Measurements from ENCODE around the gene MAB21L1.

MAB21L1 gene

GRCh38 chr13:35479038-35479492 is 2.6 kb upstream of the MAB21L1 start:
- Histone ChIP-seq H3K27me3 (replicated peaks; ENCODE audit: insufficient read depth, low read length) (no peaks in the 10 kb centered on the region), H3K9me2 (replicated peaks; ENCODE audit: insufficient read depth, low read length) (no peaks in the 10 kb centered on the region), H2AFZ (ENCODE audit: low read length) (no peak overlapping the region), H3K9me3 (replicated peaks; ENCODE audit: insufficient read depth, low read length) (no peaks in the 10 kb centered on the region), H3K4me2 (ENCODE audit: low read depth, low read length) (no peak overlapping the region), H3K4me1 (ENCODE audit: low read length) (no peaks in the 10 kb centered on the region), H4K20me1 (ENCODE audit: insufficient read depth, low read length) (no peaks in the 10 kb centered on the region), H3K27ac (ENCODE audit: low read length) (no peak overlapping the region), H3K9ac (ENCODE audit: low read length) (no peak overlapping the region), H3K4me3 (ENCODE audit: low read length) (no peak overlapping the region), H3K36me3 (replicated peaks; ENCODE audit: insufficient read depth, low read length) (no peaks in the 10 kb centered on the region), H3F3A (ENCODE audit: insufficient read depth, low read length) (no peaks in the 10 kb centered on the region), H3K79me2 (ENCODE audit: low read length) (no peaks in the 10 kb centered on the region)
- no peak for DNase-seq
- TF ChIP-seq EZH2 (optimal IDR thresholded peaks at IDR 0.05; ENCODE audit: low read depth, low read length), result no peak
- no peak for TF ChIP-seq EZH2phosphoT487 (IDR thresholded peaks at IDR 0.05; ENCODE audit: low read length)
- no peak for TF ChIP-seq CTCF (IDR thresholded peaks at IDR 0.05; ENCODE audit: low read length)

GRCh38 chr13:35478271-35479037 is 2.0 kb upstream of the MAB21L1 start:
- no peak for DNase-seq
- no peaks in the 10 kb centered on the region for H3K36me3 ChIP-seq (replicated peaks; ENCODE audit: insufficient read depth, low read length)
- H2AFZ ChIP-seq (ENCODE audit: low read length), result no peak overlapping the region
- TF ChIP-seq EZH2phosphoT487 (IDR thresholded peaks at IDR 0.05; ENCODE audit: low read length) (no peak), CTCF (IDR thresholded peaks at IDR 0.05; ENCODE audit: low read length) (no peak), EZH2 (optimal IDR thresholded peaks at IDR 0.05; ENCODE audit: low read depth, low read length) (no peak)
- no peaks in the 10 kb centered on the region for H3K9me2 ChIP-seq (replicated peaks; ENCODE audit: insufficient read depth, low read length)
- no peak overlapping the region for H3K4me3 ChIP-seq (ENCODE audit: low read length)
- no peaks in the 10 kb centered on the region for H3K79me2 ChIP-seq (ENCODE audit: low read length)
- H3K9ac ChIP-seq (ENCODE audit: low read length), result no peak overlapping the region
- no peaks in the 10 kb centered on the region for H3K27me3 ChIP-seq (replicated peaks; ENCODE audit: insufficient read depth, low read length)
- H3K27ac ChIP-seq (ENCODE audit: low read length), result no peak overlapping the region
- H3F3A ChIP-seq (ENCODE audit: insufficient read depth, low read length), result no peaks in the 10 kb centered on the region
- H3K4me1 ChIP-seq (ENCODE audit: low read length), result no peaks in the 10 kb centered on the region
- no peak overlapping the region for H3K4me2 ChIP-seq (ENCODE audit: low read depth, low read length)
- no peaks in the 10 kb centered on the region for H4K20me1 ChIP-seq (ENCODE audit: insufficient read depth, low read length)
- no peaks in the 10 kb centered on the region for H3K9me3 ChIP-seq (replicated peaks; ENCODE audit: insufficient read depth, low read length)

- H3K79me2 ChIP-seq (ENCODE audit: low read length), result no peaks in the 10 kb centered on the region
- TF ChIP-seq CTCF (IDR thresholded peaks at IDR 0.05; ENCODE audit: low read length) (no peak), EZH2 (optimal IDR thresholded peaks at IDR 0.05; ENCODE audit: low read depth, low read length) (no peak), EZH2phosphoT487 (IDR thresholded peaks at IDR 0.05; ENCODE audit: low read length) (no peak)
Measured at GRCh38 chr13:35477386-35477946, 977 bp upstream of the MAB21L1 start.

More at GRCh38 chr13:35477386-35477946, 977 bp upstream of the MAB21L1 start:
- H3F3A ChIP-seq (ENCODE audit: insufficient read depth, low read length), result no peaks in the 10 kb centered on the region
- no peaks in the 10 kb centered on the region for H4K20me1 ChIP-seq (ENCODE audit: insufficient read depth, low read length)
- no peak overlapping the region for H3K27ac ChIP-seq (ENCODE audit: low read length)
- H3K4me2 ChIP-seq (ENCODE audit: low read depth, low read length), result no peak overlapping the region
- H3K4me1 ChIP-seq (ENCODE audit: low read length), result no peaks in the 10 kb centered on the region
- no peak overlapping the region for H2AFZ ChIP-seq (ENCODE audit: low read length)
- no peaks in the 10 kb centered on the region for H3K27me3 ChIP-seq (replicated peaks; ENCODE audit: insufficient read depth, low read length)
- no peak overlapping the region for H3K4me3 ChIP-seq (ENCODE audit: low read length)
- no peak for DNase-seq
- no peaks in the 10 kb centered on the region for H3K9me2 ChIP-seq (replicated peaks; ENCODE audit: insufficient read depth, low read length)
- H3K9me3 ChIP-seq (replicated peaks; ENCODE audit: insufficient read depth, low read length), result no peaks in the 10 kb centered on the region
- H3K9ac ChIP-seq (ENCODE audit: low read length), result no peak overlapping the region
- H3K36me3 ChIP-seq (replicated peaks; ENCODE audit: insufficient read depth, low read length), result no peaks in the 10 kb centered on the region

All from MM.1S (cell line).